H9 (cell line): ENCODE results near the gene VWA8. TPM values are rescaled to one million over a fixed set of nuclear protein-coding genes. Genes with fewer than 3 reads are reported as not detected.

ENCODE experiments used
- DNase-seq: peaks from one replicate; pipeline ENCODE4 v3.0.0-alpha.2; 2017
- H2AFZ ChIP-seq: one replicate; pipeline ENCODE4 v1.6.1; 2013; ENCODE audit warnings: mild to moderate bottlenecking, low read length, control low read depth, moderate library complexity
- H2AK5ac ChIP-seq: 2 replicates; pipeline ENCODE4 v1.6.1; 2013; ENCODE audit warnings: low read length, control low read depth, mixed read lengths; ENCODE audit not compliant: insufficient read length
- H2BK120ac ChIP-seq: one replicate; pipeline ENCODE4 v1.6.1; 2013; ENCODE audit warnings: low read depth, mild to moderate bottlenecking, low read length, control low read depth, inconsistent platforms; ENCODE audit not compliant: poor library complexity, severe bottlenecking
- H2BK12ac ChIP-seq: 2 replicates; pipeline ENCODE4 v1.6.1; 2013; ENCODE audit warnings: low read length, control low read depth, mixed read lengths, low read depth; ENCODE audit not compliant: insufficient read length
- H2BK15ac ChIP-seq: 2 replicates; pipeline ENCODE4 v1.6.1; 2013; ENCODE audit warnings: low read depth, low read length, control low read depth
- H2BK20ac ChIP-seq: one replicate; pipeline ENCODE4 v1.6.1; 2013; ENCODE audit warnings: low read depth, mild to moderate bottlenecking, low read length, control low read depth, inconsistent platforms; ENCODE audit not compliant: poor library complexity, severe bottlenecking
- H2BK5ac ChIP-seq: 2 replicates; pipeline ENCODE4 v1.6.1; 2013; ENCODE audit warnings: low read length, control low read depth, mixed read lengths; ENCODE audit not compliant: insufficient read length
- H3K14ac ChIP-seq: 2 replicates; pipeline ENCODE4 v1.6.1; 2013; ENCODE audit warnings: low read length, control low read depth; ENCODE audit not compliant: insufficient read depth
- H3K18ac ChIP-seq: 2 replicates; pipeline ENCODE4 v1.6.1; 2013; ENCODE audit warnings: low read depth, mild to moderate bottlenecking, mixed read lengths, low read length, control low read depth; ENCODE audit not compliant: insufficient read length
- H3K23ac ChIP-seq: 2 replicates; pipeline ENCODE4 v1.6.1; 2013; ENCODE audit warnings: low read length, control low read depth, mixed read lengths, low read depth; ENCODE audit not compliant: insufficient read length
- H3K23me2 ChIP-seq: 2 replicates; pipeline ENCODE4 v1.6.1; 2013; ENCODE audit warnings: low read depth, mild to moderate bottlenecking, mixed read lengths, low read length, control low read depth; ENCODE audit not compliant: insufficient read length, poor library complexity, severe bottlenecking
- H3K27ac ChIP-seq: 2 replicates; pipeline ENCODE4 v1.5.1; 2013; ENCODE audit warnings: low read length, control low read depth, mixed read lengths, low read depth; ENCODE audit not compliant: insufficient read length
- H3K27me3 ChIP-seq: 2 replicates; pipeline ENCODE4 v1.6.1; 2013; ENCODE audit warnings: low read length, control low read depth, inconsistent platforms; ENCODE audit not compliant: insufficient read depth
- H3K4ac ChIP-seq: 2 replicates; pipeline ENCODE4 v1.6.1; 2013; ENCODE audit warnings: low read depth, mild to moderate bottlenecking, control low read depth, inconsistent platforms, low read length, moderate library complexity
- H3K4me1 ChIP-seq: 2 replicates; pipeline ENCODE4 v1.6.1; 2013; ENCODE audit warnings: low read length, control low read depth, inconsistent platforms; ENCODE audit not compliant: insufficient read depth
- H3K4me2 ChIP-seq: 2 replicates; pipeline ENCODE4 v1.6.1; 2013; ENCODE audit warnings: low read length, control low read depth, mixed read lengths; ENCODE audit not compliant: insufficient read length, insufficient read depth
- H3K56ac ChIP-seq: 2 replicates; pipeline ENCODE4 v1.6.1; 2013; ENCODE audit warnings: low read depth, mild to moderate bottlenecking, mixed read lengths, low read length, control low read depth; ENCODE audit not compliant: insufficient read length
- H3K79me1 ChIP-seq: 2 replicates; pipeline ENCODE4 v1.6.1; 2013; ENCODE audit warnings: low read depth, mild to moderate bottlenecking, moderate library complexity, low read length, control low read depth, inconsistent platforms; ENCODE audit not compliant: insufficient read depth, poor library complexity, severe bottlenecking
- H3K79me2 ChIP-seq: 2 replicates; pipeline ENCODE4 v1.6.1; 2013; ENCODE audit warnings: low read length, control low read depth, inconsistent platforms; ENCODE audit not compliant: insufficient read depth
- H3K9ac ChIP-seq: 2 replicates; pipeline ENCODE4 v1.6.1; 2013; ENCODE audit warnings: low read length, control low read depth, mixed read lengths; ENCODE audit not compliant: insufficient read length; ENCODE audit errors: extremely low read depth
- H3K9me3 ChIP-seq: one replicate; pipeline ENCODE4 v1.6.1; 2013; ENCODE audit warnings: low read depth, low read length, inconsistent platforms; ENCODE audit not compliant: control insufficient read depth
- H3T11ph ChIP-seq: one replicate; pipeline ENCODE4 v1.6.1; 2013; ENCODE audit warnings: mild to moderate bottlenecking, low read length, control low read depth, inconsistent platforms
- H4K20me1 ChIP-seq: one replicate; pipeline ENCODE4 v1.6.1; 2013; ENCODE audit not compliant: control insufficient read depth, insufficient read length, insufficient read depth
- H4K5ac ChIP-seq: 2 replicates; pipeline ENCODE4 v1.6.1; 2013; ENCODE audit warnings: low read depth, mild to moderate bottlenecking, mixed read lengths, low read length, control low read depth; ENCODE audit not compliant: insufficient read length
- H4K8ac ChIP-seq: replicated peaks from 2 replicates; pipeline ENCODE4 v1.6.1; 2013; ENCODE audit warnings: low read length, control low read depth, mixed read lengths, low read depth; ENCODE audit not compliant: insufficient read length
- H4K91ac ChIP-seq: 2 replicates; pipeline ENCODE4 v1.6.1; 2013; ENCODE audit warnings: low read depth, mild to moderate bottlenecking, moderate library complexity, mixed read lengths, low read length, control low read depth; ENCODE audit not compliant: insufficient read length
- H3K27ac Mint-ChIP-seq, 3 experiments: 2 replicates in 2 of 3; 3 replicates in 1 of 3; pipeline ENCODE4 v1.8.0; 2020 to 2021; ENCODE audit warnings: mixed read lengths in 3 of 3, mild to moderate bottlenecking in 1 of 3, moderate library complexity in 1 of 3
- H3K27me3 Mint-ChIP-seq: 2 replicates; pipeline ENCODE4 v1.8.0; 2021; ENCODE audit warnings: low read depth, mild to moderate bottlenecking, moderate library complexity, mixed read lengths
- H3K36me3 Mint-ChIP-seq, 3 experiments: 2 replicates in 2 of 3; 3 replicates in 1 of 3; pipeline ENCODE4 v1.8.0; 2020 to 2021; ENCODE audit warnings: low read depth in 3 of 3, mixed read lengths in 3 of 3; ENCODE audit not compliant: insufficient read depth in 1 of 3
- H3K4me1 Mint-ChIP-seq, 2 experiments: 2 replicates each; pipeline ENCODE4 v1.8.0; 2020; ENCODE audit warnings: mixed read lengths in 2 of 2
- H3K4me3 Mint-ChIP-seq, 2 experiments: 2 replicates in 1 of 2; 3 replicates in 1 of 2; pipeline ENCODE4 v1.8.0; 2020 to 2021; ENCODE audit warnings: mild to moderate bottlenecking in 2 of 2, mixed read lengths in 2 of 2, moderate library complexity in 1 of 2
- H3K9me3 Mint-ChIP-seq, 2 experiments: 2 replicates in 1 of 2; 3 replicates in 1 of 2; pipeline ENCODE4 v1.8.0; 2020; ENCODE audit warnings: mild to moderate bottlenecking in 2 of 2, mixed read lengths in 2 of 2, moderate library complexity in 1 of 2
- WGBS: extraction: QIAGEN DNeasy Blood & Tissue Kit; methylation state at CpG from one replicate; pipeline ENCODE4 v1.1.7; 2013; ENCODE audit warnings: missing lambda C conversion rate, low lambda C conversion rate, mixed read lengths; ENCODE audit not compliant: insufficient read length; ENCODE audit errors: extremely low coverage; 5-methylcytosine and 5-hydroxymethylcytosine counted together
- total RNA-seq: library from RNA; stranded (reverse); gene quantifications from 2 replicates; pipeline ENCODE4 v1.2.1, GENCODE V29; 2021
- TF ChIP-seq, protein P1 (sequence below): fragments of 200-600 bp; sonication (generic); conservative IDR thresholded peaks from 3 replicates; pipeline ENCODE4 v1.8.0; 2021; ENCODE audit warnings: antibody characterized with exemption, mild to moderate bottlenecking

Gene VWA8
- total RNA-seq, 1 experiment from 2014 or later, result 17.4 TPM

GRCh38 chr13:41713405-41713804, 247.5 kb downstream of the VWA8 start:
- Histone ChIP-seq H3K27me3 (no peaks in the 10 kb centered on the region), H3K27ac (no peak overlapping the region), H3K9me3 (no peaks in the 10 kb centered on the region), H3K79me1 (no peaks in the 10 kb centered on the region), H3K4me2 (no peak overlapping the region), H2AK5ac (no peak overlapping the region), H3K18ac (no peak overlapping the region), H3T11ph (no peak overlapping the region), H3K23ac (no peak overlapping the region), H4K8ac (no peak overlapping the region), H4K5ac (no peak overlapping the region), H4K20me1 (no peaks in the 10 kb centered on the region), H4K91ac (no peak overlapping the region), H2BK120ac (no peak overlapping the region), H2BK20ac (no peak overlapping the region), H3K4ac (no peak overlapping the region), H3K9ac (no peak overlapping the region), H2BK5ac (no peak overlapping the region), H3K4me1 (no peaks in the 10 kb centered on the region; the same call in 1 of the 2 replicates), H2AFZ (no peak overlapping the region), H2BK12ac (no peak overlapping the region), H2BK15ac (no peak overlapping the region), H3K23me2 (no peaks in the 10 kb centered on the region), H3K14ac (no peak overlapping the region), H3K79me2 (no peaks in the 10 kb centered on the region), H3K56ac (no peak overlapping the region)
- Mint-ChIP-seq H3K9me3 (no peaks in the 10 kb centered on the region), H3K4me1 (peaks cover 13 to 15% of the 10 kb centered on the region in 2 experiments), H3K4me3 (no peak overlapping the region), H3K27ac (no peak overlapping the region), H3K27me3 (no peaks in the 10 kb centered on the region), H3K36me3 (no peaks in the 10 kb centered on the region)
- TF ChIP-seq, protein P1, sequence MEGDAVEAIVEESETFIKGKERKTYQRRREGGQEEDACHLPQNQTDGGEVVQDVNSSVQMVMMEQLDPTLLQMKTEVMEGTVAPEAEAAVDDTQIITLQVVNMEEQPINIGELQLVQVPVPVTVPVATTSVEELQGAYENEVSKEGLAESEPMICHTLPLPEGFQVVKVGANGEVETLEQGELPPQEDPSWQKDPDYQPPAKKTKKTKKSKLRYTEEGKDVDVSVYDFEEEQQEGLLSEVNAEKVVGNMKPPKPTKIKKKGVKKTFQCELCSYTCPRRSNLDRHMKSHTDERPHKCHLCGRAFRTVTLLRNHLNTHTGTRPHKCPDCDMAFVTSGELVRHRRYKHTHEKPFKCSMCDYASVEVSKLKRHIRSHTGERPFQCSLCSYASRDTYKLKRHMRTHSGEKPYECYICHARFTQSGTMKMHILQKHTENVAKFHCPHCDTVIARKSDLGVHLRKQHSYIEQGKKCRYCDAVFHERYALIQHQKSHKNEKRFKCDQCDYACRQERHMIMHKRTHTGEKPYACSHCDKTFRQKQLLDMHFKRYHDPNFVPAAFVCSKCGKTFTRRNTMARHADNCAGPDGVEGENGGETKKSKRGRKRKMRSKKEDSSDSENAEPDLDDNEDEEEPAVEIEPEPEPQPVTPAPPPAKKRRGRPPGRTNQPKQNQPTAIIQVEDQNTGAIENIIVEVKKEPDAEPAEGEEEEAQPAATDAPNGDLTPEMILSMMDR, result no peak
- whole genome bisulfite sequencing, result no CpG with 5 or more reads among the region's 1 CpG
- DNase-seq, result no peak
